ENCODE results near the gene ACTL10.
"Not testable (repeated sequence)": the region's sequence is repeated elsewhere in the genome, so short reads cannot be mapped to it uniquely, and the experiment has no call there.

Gene ACTL10

DNA sequence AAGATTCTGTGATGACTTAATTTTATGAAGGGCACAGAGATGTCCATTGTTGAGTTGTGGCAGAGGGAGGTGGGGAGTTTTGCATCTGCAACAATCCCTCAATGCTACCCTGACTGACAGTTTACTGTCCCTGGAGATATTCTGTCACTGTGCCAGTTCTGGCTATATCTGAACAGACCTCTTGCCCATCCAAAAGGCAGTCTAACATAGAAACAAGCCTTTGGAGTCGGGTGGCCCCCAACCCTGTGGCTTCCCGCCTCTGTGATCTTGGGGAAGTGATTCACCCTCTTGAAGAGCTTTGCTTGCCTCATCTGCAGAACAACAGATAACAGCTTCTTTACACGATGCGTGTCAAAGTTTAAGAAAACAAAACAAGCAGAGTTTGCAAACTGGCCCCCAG is 23.2 kb downstream of the ACTL10 start:
- FAIRE-seq, result no peak
- TF ChIP-seq, protein P1, sequence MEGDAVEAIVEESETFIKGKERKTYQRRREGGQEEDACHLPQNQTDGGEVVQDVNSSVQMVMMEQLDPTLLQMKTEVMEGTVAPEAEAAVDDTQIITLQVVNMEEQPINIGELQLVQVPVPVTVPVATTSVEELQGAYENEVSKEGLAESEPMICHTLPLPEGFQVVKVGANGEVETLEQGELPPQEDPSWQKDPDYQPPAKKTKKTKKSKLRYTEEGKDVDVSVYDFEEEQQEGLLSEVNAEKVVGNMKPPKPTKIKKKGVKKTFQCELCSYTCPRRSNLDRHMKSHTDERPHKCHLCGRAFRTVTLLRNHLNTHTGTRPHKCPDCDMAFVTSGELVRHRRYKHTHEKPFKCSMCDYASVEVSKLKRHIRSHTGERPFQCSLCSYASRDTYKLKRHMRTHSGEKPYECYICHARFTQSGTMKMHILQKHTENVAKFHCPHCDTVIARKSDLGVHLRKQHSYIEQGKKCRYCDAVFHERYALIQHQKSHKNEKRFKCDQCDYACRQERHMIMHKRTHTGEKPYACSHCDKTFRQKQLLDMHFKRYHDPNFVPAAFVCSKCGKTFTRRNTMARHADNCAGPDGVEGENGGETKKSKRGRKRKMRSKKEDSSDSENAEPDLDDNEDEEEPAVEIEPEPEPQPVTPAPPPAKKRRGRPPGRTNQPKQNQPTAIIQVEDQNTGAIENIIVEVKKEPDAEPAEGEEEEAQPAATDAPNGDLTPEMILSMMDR (IDR thresholded peaks at IDR 0.05; ENCODE audit: insufficient read depth, missing control alignments), result no peak
- DNase-seq (ENCODE audit: insufficient read length, low spot score), result no peak

DNA sequence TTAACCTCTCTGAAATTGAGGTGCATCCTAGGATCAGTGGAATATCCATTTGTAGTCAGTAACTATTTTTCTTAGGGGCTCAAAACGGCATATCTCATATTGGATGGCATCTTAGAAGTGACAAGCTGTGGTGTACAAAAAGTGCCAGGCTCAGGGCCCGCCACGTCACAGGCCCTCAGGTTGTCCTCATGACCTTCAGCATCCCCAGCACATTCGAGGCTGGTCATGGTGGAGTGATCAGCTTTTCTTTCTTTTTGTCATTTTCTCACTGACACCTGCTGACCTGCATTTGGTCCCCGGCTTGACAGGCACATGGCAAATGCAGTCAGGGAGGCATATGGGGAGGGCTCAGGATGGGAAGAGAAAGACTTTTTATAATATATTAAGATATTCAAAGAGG is 26.5 kb downstream of the ACTL10 start:
- FAIRE-seq (no peak), DNase-seq (ENCODE audit: insufficient read length, low spot score) (no peak)
- TF ChIP-seq, protein P1 (IDR thresholded peaks at IDR 0.05; ENCODE audit: insufficient read depth, missing control alignments), result no peak

DNA sequence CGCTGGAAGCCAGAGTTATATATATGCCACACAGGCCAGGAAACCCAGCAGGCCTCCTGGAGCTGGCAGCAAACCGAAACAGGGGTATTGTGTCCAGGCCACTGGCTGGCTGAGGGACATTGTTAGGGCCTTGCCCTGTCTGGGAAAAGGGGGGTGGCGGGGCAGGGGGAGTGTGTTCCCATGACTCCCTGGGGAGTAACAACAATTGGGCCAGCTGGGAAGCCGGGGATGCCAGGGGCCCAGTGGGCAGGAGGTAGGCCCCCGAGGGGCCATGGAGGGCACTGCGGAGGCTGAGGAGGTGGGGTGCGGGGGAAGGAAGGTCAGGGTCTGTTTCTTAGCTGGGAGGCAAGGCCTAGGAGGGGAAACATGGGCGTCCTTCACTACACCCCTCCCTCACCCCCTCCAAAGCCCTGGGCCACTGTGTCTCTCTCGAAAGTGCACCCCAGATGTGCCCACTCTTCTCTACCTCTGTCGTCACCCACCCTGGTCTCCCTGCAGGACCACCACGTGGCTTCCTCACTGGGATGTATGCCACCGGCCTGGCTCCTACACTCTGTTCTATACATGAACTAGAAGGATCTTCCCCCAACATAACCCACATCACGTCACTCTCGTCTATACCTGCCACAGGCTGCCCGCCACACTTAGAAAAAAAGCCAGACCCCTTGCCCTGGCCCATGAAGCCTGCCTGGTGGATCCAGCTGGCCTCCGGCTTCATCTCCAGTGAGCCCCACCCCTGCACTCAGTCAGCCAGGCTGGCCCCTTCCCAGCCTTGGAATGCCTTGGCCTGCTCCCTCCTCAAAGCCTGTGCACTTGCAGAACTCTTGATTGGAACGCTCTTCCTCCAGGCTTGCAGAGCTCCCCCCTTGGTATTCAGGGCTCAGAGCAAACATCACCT is 27.2 kb downstream of the ACTL10 start:
- FAIRE-seq, result no peak
- TF ChIP-seq, protein P1 (IDR thresholded peaks at IDR 0.05; ENCODE audit: insufficient read depth, missing control alignments), result no peak
- DNase-seq (ENCODE audit: insufficient read length, low spot score), result no peak

DNA sequence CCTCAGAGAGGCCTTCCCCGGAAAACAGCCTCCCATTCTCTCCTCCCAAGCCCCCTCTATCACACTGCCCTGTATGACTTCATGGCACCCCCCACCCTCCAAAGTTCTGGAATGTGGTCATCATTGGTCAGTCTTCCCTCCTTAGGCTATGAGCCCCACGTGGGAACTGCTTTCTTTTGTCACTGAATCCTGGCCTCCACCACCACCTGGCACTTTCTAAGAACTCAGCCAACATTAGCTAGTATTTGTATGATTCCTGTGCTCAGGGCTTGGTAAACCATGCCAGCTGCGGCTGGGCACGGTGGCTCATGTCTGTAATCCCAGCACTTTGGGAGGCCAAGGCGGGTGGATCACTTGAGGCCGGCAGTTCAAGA is 27.9 kb downstream of the ACTL10 start:
- FAIRE-seq (no peak), DNase-seq (ENCODE audit: insufficient read length, low spot score) (no peak)
- TF ChIP-seq, protein P1 (IDR thresholded peaks at IDR 0.05; ENCODE audit: insufficient read depth, missing control alignments), result no peak

DNA sequence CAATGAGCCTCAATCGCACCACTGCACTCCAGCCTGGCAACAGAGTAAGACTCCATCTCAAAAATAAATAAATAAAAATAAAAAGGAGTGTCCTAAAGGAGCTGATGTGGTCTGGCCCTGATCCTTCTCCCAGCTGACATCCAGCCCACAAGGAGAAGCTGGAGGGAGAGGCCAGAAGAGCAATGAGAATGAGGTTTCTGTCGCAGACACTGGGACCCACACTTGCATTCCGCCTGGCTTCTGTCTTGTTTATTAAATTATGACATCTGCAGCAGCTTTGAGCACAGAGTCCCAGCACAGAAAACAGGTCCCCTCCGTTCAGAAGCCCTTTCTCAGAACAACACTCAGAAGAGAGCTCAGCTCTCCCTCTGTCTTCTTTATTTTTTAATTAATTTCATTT is 29.7 kb downstream of the ACTL10 start:
- DNase-seq (ENCODE audit: insufficient read length, low spot score), result no peak
- no peak for FAIRE-seq
- TF ChIP-seq, protein P1 (IDR thresholded peaks at IDR 0.05; ENCODE audit: insufficient read depth, missing control alignments), result no peak

DNA sequence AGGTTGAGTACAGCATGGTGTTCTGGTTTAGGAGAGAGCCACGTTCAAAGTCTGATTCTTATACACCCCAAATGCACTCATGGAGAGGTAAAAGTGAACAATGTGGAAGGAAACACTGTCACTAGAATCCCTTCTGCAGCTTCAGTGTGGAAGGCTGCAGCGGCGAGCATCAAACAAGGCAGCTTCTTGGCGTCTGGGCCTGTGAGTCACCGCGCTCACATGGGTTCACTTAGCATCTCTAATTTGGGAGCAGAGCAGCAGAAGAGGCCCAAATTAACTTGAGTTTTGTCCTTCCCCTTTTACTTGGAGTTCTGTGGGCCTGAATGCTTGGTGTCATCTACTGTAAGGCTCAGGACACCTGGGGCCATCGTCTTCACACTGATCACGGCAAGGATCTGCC is 30.4 kb downstream of the ACTL10 start:
- FAIRE-seq (no peak), DNase-seq (ENCODE audit: insufficient read length, low spot score) (no peak)
- TF ChIP-seq, protein P1 (IDR thresholded peaks at IDR 0.05; ENCODE audit: insufficient read depth, missing control alignments), result no peak

DNA sequence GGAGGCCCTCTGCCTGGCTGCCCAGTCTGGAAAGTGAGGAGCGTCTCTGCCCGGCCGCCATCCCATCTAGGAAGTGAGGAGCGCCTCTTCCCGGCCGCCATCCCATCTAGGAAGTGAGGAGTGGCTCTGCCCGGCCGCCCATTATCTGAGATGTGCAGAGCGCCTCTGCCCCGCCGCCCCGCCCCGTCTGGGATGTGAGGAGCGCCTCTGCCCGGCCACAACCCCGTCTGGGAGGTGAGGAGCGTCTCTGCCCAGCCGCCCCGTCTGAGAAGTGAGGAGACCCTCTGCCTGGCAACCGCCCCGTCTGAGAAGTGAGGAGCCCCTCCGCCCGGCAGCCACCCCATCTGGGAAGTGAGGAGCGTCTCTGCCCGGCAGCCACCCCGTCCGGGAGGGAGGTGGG is 32.2 kb downstream of the ACTL10 start:
- FAIRE-seq; DNase-seq (ENCODE audit: insufficient read length, low spot score): not testable (repeated sequence)

DNA sequence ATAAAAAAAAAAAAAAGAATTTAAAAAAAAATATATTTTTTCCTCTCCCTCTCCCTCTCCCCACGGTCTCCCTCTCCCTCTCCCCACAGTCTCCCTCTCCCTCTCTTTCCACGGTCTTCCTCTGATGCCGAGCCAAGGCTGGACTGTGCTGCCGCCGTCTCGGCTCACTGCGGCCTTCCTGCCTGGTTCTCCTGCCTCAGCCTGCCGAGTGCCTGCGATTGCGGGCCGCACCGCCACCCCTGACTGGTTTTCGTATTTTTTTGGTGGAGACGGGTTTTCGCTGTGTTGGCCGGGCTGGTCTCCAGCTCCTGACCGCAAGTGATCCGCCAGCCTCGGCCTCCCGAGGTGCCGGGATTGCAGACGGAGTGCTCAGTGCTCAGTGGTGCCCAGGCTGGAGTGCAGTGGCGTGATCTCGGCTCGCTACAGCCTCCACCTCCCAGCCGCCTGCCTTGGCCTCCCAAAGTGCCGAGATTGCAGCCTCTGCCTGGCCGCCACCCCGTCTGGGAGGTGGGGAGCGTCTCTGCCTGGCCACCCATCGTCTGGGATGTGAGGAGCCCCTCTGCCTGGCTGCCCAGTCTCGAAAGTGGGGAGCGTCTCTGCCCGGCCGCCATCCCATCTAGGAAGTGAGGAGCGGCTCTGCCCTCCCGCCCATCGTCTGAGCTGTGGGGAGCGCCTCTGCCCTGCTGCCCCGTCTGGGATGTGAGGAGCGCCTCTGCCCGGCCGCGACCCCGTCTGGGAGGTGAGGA is 34.1 kb downstream of the ACTL10 start:
- DNase-seq (ENCODE audit: insufficient read length, low spot score), result not testable (repeated sequence)

More for the DNA sequence above, 34.1 kb downstream of the ACTL10 start:
- not testable (repeated sequence) for FAIRE-seq

Data from D721Med (cell line).